GM19468 (cell line): ENCODE measurements around the gene PARP3.
"Not testable (repeated sequence)": the region's sequence is repeated elsewhere in the genome, so short reads cannot be mapped to it uniquely, and the experiment has no call there.

ENCODE experiments used
- ATAC-seq: cut with Tn5 transposase; IDR thresholded peaks from one replicate; pipeline ENCODE4 v1.9.1; 2021; ENCODE audit warnings: mild to moderate bottlenecking, moderate library complexity, moderate number of reproducible peaks; ENCODE audit not compliant: unreplicated experiment; ENCODE audit errors: extremely low read depth

PARP3 gene

DNA sequence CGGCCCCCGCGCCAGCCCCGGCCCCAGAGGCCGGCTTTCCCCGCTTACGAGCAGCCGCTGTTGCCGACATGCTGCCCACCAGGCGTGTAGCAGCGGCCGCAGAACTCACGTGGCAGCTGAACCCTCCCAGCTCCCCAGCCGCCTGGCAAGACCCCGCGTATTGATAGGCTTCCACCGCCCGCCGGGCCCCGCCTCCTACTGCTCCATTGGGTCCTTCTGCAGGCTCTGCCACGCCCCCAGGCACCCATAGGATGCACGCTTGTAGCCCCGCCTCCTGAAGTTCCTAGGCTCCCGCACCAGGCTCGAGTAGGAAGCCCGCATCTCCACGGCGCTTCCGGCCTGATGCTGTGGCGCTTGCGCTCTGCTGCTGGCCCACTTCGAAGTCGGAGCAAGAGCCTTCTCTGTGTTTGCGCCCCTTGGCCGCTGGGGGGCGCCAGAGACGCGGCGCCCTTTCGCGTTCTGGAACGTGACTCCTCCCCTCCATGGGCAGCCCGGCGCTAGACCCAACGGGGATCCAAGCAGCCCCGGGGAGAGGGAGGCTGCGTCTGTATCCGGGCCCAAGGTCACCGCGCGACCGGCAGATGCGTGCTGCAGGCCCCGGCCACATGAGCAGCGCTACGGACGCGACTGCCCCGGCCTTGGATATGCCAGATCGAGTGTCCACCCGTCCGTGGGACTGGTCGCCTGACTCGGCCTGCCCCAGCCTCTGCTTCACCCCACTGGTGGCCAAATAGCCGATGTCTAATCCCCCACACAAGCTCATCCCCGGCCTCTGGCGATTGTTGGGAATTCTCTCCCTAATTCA, at the start of gene PARP3, which contains the start of gene RRP9:
TSS of gene PARP3 (plus strand) at position 566 of the 805 bp plus-strand sequence. CDS start 993 bp downstream, outside the sequence.
TSS of gene RRP9 (minus strand) at position 107 of the 805 bp plus-strand sequence. CDS start at position 70, 37 bp downstream.
- ATAC-seq = peak; percentile 94

- no peak for ATAC-seq
These were observed 47.8 kb upstream of the PARP3 start for GRCh38 chr3:51894391-51894790.

- no peak for ATAC-seq
These were observed 47.2 kb upstream of the PARP3 start for GRCh38 chr3:51894939-51895338.

DNA sequence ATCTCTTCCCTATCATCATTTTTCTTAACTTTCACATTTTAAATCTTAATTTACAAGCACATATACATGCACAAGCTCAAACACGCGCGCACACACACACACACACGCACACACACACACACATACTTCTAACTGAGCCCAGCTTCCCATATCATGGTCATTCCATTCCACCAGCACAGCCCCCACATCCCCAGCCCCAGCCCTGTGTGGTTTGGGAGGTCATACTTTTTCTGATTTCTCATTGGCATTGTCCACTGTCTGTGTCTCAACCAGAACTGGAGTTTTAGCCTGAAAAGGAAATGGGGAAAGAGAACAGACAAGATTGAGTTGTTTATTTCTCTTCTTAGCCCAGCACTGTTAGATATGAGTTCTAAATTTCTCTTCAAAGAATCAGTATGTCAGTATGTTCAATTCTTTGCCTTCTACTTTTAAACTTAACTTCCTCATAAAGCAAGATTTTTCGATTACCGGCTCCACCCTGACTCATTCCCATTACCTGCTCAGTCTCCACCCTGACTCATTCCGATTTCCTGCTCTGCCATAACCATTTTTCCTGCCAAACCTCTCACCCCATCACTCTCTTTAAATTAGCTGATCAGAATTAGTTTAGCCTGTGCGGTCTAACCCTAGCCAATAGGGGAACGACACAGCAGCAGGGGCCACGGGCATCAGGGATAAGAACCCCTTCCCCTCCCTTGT, 45.4 kb upstream of the PARP3 start:
- no peak for ATAC-seq

DNA sequence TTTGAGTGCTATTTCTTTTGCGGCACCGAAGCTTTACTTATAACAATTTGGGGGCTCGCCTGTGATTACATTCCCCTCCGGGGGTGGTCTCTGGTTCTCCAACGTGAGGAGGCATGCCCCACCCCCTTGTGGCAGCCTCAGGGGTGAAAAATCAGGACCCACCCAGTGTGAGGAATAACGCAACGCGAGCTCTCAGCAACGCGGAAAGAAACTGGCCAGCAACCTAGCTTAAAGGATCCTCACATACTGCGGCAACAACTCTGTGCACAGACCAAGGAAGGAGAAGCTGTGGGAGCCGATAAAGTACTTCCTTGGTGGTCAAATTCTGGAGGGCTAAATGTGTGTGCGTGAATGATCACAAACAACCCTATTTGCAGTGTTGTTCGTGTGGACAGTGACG, 44.8 kb upstream of the PARP3 start:
- ATAC-seq = no peak

DNA sequence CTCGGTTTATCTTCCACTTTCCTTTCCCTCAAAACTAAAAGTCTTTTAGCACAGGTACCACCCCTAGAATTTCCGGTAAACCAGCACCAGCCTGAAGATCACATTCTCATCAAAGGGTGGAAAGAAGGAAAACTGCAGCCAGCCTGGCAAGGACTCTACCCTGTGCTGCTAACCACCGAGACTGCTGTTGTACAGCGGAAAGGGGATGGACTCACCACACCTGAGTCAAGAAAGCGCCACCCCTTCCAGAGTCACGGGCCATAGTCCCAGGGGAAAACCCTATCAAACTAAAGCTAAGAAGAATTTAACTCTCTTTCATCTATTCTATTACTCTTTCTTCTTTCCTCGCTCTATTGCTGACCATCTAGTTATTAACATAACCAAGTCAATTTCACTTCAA, 42.1 kb upstream of the PARP3 start:
- not testable (repeated sequence) for ATAC-seq

- not testable (repeated sequence) for ATAC-seq
These were observed 39.8 kb upstream of the PARP3 start for GRCh38 chr3:51902361-51902760.

DNA sequence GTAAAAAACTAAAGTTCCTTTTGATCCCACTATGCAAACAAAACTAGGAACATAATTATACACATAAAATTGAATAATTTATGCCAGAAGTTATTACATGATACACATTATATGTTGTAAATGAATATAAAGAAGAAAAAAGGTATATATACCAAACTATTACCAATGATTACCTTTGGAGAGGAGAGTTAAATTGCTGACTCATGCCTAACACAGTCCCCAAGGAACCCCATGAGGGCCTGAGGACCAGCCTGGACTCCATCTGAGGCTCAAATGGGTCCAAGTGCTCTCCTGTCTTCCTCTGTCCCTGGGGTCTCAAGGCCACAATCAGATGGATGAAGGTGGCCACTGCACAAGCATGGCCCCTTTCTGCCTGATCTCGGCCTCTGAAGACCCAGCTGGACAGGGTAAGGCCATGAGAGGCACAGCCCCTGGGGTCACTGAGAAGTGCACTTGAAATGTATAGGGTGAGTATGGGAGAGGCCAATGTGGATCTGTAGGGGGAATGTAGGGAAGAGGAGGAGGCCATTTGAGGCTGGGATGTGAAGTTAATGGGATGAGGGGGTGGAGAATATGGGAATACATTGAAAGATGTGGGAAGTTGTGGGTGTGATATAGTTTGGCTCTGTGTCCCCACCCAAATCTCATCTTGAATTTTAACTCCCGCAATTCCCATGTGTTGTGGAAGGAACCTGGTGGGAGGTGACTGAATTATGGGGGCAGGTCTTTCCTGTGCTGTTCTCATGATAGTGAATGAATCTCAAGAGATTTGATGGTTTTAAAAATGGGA, 37.9 kb upstream of the PARP3 start:
- no peak for ATAC-seq

DNA sequence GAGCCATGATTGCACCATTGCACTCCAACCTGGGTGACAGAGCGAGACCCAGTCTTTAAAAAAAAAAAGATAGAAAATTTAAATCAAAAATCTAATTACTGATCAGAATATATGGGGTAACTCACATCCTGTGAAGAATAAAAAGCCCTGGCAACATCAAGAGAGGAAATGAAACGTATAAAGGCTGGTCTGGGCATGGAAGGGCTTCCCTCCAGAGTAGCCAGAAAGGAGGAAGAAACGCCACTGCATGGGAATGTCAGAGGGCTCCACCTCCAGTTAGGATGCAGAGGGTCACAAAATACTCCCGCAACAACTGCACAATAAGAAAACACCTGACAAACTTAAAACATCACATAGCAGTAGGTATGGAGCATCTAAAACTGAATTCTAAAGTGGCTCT, 34.1 kb upstream of the PARP3 start:
- no peak for ATAC-seq

DNA sequence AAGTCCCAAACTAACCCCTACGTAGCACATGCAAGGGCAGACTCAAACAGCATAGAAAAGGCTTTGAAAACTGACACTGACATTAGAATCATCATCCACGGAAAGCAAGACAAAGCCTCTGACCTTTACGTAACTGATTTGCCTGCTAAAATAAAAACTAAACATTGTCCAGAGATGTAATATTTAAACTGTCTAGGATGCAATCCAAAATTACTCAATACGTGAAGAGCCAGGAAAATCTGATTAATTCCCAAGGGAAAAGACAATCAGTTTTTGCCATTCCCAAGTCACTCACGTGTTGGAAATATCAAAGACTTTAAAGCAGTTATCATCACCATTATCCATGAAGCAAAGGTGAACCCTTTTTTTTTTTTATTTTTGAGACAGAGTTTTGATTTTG, 25.7 kb upstream of the PARP3 start:
- no peak for ATAC-seq

DNA sequence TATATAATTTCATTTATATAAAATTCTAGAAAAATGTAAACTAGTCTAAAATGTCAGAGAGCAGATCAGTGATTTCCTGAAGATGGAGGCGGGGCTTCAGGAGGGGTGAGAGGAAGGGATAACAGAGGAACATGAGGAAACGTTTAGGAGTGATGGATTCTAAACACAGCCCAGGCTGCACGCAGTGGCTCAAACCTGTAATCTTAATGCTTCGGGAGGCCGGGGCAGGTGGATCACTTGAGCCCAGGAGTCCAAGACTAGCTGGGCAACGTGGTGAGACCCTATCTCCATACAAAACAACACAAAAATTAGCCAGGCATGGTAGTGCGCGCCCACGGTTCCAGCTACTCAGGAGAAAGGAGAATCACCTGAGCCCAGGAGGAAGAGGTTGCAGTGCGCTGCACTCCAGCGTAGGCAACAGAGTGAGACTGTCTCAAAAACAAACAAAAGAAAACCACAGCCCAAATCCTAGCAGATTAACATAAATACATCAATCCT, 21.0 kb upstream of the PARP3 start:
- ATAC-seq = no peak

DNA sequence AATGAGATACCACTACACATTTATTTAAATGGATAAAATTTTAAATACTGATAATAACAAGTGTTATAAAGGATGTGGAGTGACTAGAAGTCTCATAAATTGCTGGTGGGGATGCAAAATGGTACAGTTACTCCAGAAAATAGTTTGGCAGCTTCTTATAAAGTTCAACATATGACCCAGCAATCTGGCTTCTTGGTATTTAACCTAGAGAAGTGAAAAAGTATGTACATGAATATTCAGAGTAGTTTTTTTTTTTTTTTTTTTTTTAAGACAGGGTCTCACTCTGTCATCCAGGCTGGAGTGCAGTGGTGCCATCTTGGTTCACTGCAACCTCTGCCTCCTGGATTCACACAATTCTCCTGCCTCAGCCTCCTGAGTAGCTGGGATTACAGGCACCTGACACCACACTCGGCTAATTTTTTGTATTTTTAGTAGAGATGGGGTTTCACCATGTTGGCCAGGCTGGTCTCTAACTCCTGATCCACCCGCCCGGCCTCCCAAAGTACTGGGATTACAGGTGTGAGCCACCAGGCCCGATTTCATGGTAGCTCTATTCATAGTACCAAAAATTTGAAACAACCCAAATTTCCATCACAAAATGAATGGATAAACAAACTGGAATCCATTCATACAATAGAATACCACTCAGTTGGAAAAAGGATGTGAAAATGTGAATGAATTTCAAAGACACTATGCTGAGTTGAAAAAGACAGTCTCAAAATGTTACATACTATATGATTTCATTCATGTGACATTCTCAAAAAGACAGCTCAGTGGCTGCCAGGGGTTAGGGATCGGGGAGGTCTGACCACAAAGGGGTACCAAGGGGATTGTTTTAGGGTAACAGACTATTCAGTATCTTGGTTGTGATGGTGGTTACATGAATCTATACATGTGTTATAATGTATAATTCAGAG, 14.8 kb upstream of the PARP3 start:
- ATAC-seq = no peak

- ATAC-seq = no peak
These were observed 13.7 kb upstream of the PARP3 start for GRCh38 chr3:51928438-51928837.

- ATAC-seq = not testable (repeated sequence)
These were observed 13.2 kb upstream of the PARP3 start for GRCh38 chr3:51928981-51929380.

DNA sequence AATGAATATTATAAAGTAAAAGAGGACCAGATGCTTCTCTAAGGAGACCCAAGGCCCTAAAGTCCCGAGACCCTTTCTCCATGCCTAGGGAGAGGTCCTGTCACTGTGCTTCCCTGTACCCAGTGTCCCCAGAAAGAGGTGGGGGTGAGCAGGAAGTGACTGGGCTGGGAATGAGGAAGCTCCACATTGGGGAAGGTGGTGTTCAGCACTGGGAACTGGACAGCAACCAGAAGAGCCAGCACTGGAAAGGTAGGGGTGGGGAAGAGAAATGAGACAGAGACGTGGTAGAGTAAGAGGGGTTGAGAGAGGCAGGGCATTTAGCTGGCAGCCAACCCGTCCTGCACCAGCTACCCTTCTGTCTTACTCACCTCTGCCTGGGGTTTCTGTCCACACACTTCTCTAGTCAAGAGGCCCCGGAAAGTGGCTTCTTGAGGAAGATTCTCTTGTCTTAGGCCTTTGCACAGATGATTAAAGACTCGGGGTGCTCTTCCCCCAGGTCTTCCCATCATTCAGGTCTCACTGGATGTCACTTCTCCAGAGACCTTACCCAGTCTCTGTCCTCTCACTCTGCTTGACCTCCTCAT, 12.7 kb upstream of the PARP3 start:
- no peak for ATAC-seq

DNA sequence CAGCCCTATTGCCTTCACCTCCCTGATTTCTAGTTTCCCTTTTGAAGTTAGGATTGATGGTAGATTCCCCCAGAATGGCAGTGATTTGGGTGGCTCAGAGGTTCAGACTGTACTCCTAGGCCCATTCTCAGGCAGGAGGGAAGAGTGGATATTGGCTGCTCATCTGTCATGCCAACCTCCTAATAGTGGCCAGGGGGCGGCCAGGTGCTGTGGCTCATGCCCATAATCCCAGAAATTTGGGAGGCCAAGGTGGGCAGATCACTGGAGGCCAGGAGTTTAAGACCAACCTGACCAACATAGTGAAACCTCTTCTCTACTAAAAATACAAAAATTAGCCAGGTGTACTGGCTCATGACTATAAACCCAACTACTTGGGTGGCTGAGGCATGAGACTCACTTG, 11.7 kb upstream of the PARP3 start:
- ATAC-seq = no peak

- no peak for ATAC-seq
These were observed 10.4 kb upstream of the PARP3 start for GRCh38 chr3:51931756-51932155.

DNA sequence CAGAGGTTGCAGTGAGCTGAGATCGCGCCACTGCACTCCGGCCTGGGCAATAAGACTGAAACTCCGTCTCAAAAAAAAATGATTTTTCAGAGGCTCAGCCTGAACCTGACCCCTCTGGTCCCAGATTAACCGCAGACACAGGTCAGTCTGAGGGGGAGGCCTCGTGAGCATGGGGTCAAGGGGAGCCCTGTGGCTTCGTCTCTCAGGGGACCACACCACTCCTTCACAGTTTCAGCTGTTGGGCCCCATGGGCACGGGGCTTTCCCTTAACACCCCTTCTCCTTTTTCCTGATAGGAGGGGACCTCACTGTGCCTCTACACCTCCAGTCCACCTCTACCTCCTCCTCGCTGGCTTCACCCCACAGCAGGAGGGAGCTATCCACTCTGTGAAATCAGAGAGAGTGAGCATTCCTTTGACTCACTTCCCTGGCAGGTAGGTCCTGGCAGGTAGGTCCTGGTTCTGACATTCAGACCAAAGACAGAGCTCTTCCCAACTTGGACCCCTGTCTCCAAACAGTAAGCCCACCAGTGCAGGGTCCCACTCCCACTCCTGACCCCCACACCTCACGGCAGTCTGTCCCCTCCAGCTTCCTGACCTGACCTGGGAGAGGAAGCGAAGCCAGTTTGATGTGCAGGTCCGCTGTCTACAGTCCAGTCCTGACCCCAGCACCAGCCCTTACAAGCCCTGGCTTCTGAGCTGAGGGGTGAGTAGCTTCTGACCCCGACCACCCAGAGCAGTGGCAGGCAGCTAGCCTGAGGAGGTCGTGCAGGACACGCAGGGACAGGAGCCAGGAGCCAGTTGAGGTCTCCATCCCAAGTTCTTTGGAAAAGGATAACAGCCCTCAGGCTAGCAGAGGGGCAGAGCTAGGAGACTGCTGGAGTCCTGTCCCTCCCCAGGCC, 9.4 kb upstream of the PARP3 start:
- no peak for ATAC-seq
